Natural killer cell treated with Interleukin-12 subunit alpha and Interleukin-12 subunit beta and Interleukin-15 and Interleukin-18, amount 100 ng/mL, for 72 hours (primary cell): ENCODE measurements around the gene TMEM270. TPM values are rescaled to one million over a fixed set of nuclear protein-coding genes. Genes with fewer than 3 reads are reported as not detected.
"Not testable (repeated sequence)": the region's sequence is repeated elsewhere in the genome, so short reads cannot be mapped to it uniquely, and the experiment has no call there.

ENCODE experiments used
- ATAC-seq, 2 donors: fragments of 150-1000 bp; cut with Tn5 transposase in 1 of 2; sonication (Bioruptor Pico), chemical (Tn5 transposase) in 1 of 2; 2 replicates each; pipeline ENCODE4 v1.10.0; 2021
- DNase-seq: peaks from one replicate; pipeline ENCODE4 v3.0.0; 2022; ENCODE audit warnings: low spot score
- H3K27ac Mint-ChIP-seq, 2 donors: 1 replicate in 1 of 2; 2 replicates in 1 of 2; pipeline ENCODE4 v1.8.0; 2022; ENCODE audit warnings: mixed read lengths in 2 of 2, mild to moderate bottlenecking in 1 of 2, moderate library complexity in 1 of 2
- H3K27me3 Mint-ChIP-seq, 2 donors: 1 replicate in 1 of 2; 2 replicates in 1 of 2; pipeline ENCODE4 v1.8.0; 2022; ENCODE audit warnings: mixed read lengths in 2 of 2
- H3K36me3 Mint-ChIP-seq: one replicate; pipeline ENCODE4 v1.8.0; 2022; ENCODE audit warnings: mixed read lengths
- H3K4me1 Mint-ChIP-seq, 2 donors: 1 replicate in 1 of 2; 2 replicates in 1 of 2; pipeline ENCODE4 v1.8.0; 2022; ENCODE audit warnings: low read depth in 2 of 2, mixed read lengths in 2 of 2, mild to moderate bottlenecking in 1 of 2
- H3K4me3 Mint-ChIP-seq: one replicate; pipeline ENCODE4 v1.8.0; 2022; ENCODE audit warnings: mixed read lengths
- H3K9me3 Mint-ChIP-seq: 2 replicates; pipeline ENCODE4 v1.8.0; 2022; ENCODE audit warnings: mixed read lengths
- total RNA-seq, 2 donors: library from RNA; stranded (reverse); gene quantifications; one replicate each; pipeline ENCODE4 v1.2.3, GENCODE V29; 2022

Gene TMEM270
- total RNA-seq, 2 donors from 2014 or later: not detected

GRCh38 chr7:73828972-73829371 lies 32.0 kb upstream of the TMEM270 start:
- Mint-ChIP-seq H3K36me3 (no peaks in the 10 kb centered on the region), H3K4me1 (peaks cover 18 to 21% of the 10 kb centered on the region in 2 donors), H3K9me3 (no peaks in the 10 kb centered on the region), H3K27me3 (peaks cover 26 to 31% of the 10 kb centered on the region in 2 donors), H3K4me3 (no peak overlapping the region), H3K27ac (no peak overlapping the region)
- ATAC-seq: no peak
- no peak for DNase-seq

GRCh38 chr7:73829505-73829904 lies 31.5 kb upstream of the TMEM270 start:
- no peak for ATAC-seq
- DNase-seq: peak; percentile 49

GRCh38 chr7:73829921-73830680 lies 30.9 kb upstream of the TMEM270 start:
- Mint-ChIP-seq H3K4me3 (no peak overlapping the region), H3K27ac (no peak overlapping the region), H3K9me3 (no peaks in the 10 kb centered on the region), H3K27me3 (peaks cover 26 to 31% of the 10 kb centered on the region in 2 donors), H3K36me3 (no peaks in the 10 kb centered on the region), H3K4me1 (peaks cover 18 to 21% of the 10 kb centered on the region in 2 donors)
- no peak for ATAC-seq
- DNase-seq: peak; percentile 38

More at GRCh38 chr7:73829505-73829904, 31.5 kb upstream of the TMEM270 start:
- H3K27ac Mint-ChIP-seq: no peak overlapping the region
- no peaks in the 10 kb centered on the region for H3K36me3 Mint-ChIP-seq
- peaks cover 18 to 21% of the 10 kb centered on the region in 2 donors for H3K4me1 Mint-ChIP-seq
- H3K27me3 Mint-ChIP-seq: peaks cover 26 to 31% of the 10 kb centered on the region in 2 donors
- H3K4me3 Mint-ChIP-seq: no peak overlapping the region
- no peaks in the 10 kb centered on the region for H3K9me3 Mint-ChIP-seq

- Mint-ChIP-seq H3K27ac (no peak within 1 kb of the TSS), H3K9me3 (no peaks in the 10 kb centered on the region), H3K4me3 (no peak within 1 kb of the TSS), H3K4me1 (peaks cover 18 to 21% of the 10 kb centered on the region in 2 donors), H3K27me3 (peaks cover 26 to 31% of the 10 kb centered on the region in 2 donors), H3K36me3 (no peaks in the 10 kb centered on the region)
- peak; percentile 44 for DNase-seq
- peak in 1 of 2 donors; percentile 21 for ATAC-seq
These were observed 30.0 kb upstream of the TMEM270 start, which contains the start of gene CLDN4 for GRCh38 chr7:73830681-73831583. Gene CLDN4 (plus strand): TSS chr7:73830996. CDS start chr7:73831202, 206 bp downstream.

GRCh38 chr7:73831584-73831833 lies 29.4 kb upstream of the TMEM270 start:
- ATAC-seq: no peak
- H3K4me1 Mint-ChIP-seq: peaks cover 18 to 21% of the 10 kb centered on the region in 2 donors
- H3K4me3 Mint-ChIP-seq: no peak overlapping the region
- no peak overlapping the region for H3K27ac Mint-ChIP-seq
- no peak for DNase-seq
- peaks cover 23 to 28% of the 10 kb centered on the region in 2 donors for H3K27me3 Mint-ChIP-seq
- H3K36me3 Mint-ChIP-seq: no peaks in the 10 kb centered on the region
- no peaks in the 10 kb centered on the region for H3K9me3 Mint-ChIP-seq

- ATAC-seq (no peak), DNase-seq (peak; percentile 18)
- H3K36me3 Mint-ChIP-seq: no peaks in the 10 kb centered on the region
- peaks cover 14 to 16% of the 10 kb centered on the region in 2 donors for H3K4me1 Mint-ChIP-seq
- peaks cover 18 to 23% of the 10 kb centered on the region in 2 donors for H3K27me3 Mint-ChIP-seq
- no peak overlapping the region for H3K27ac Mint-ChIP-seq
- H3K9me3 Mint-ChIP-seq: no peaks in the 10 kb centered on the region
- no peak overlapping the region for H3K4me3 Mint-ChIP-seq
These were observed 28.9 kb upstream of the TMEM270 start for GRCh38 chr7:73831834-73832651.

GRCh38 chr7:73832806-73833205 lies 28.2 kb upstream of the TMEM270 start:
- Mint-ChIP-seq H3K9me3 (no peaks in the 10 kb centered on the region), H3K4me1 (peaks cover 6 to 9% of the 10 kb centered on the region in 2 donors), H3K36me3 (no peaks in the 10 kb centered on the region), H3K4me3 (no peak overlapping the region), H3K27me3 (peaks cover 10 to 16% of the 10 kb centered on the region in 2 donors), H3K27ac (no peak overlapping the region)
- peak; percentile 20 for DNase-seq
- ATAC-seq: no peak

- Mint-ChIP-seq H3K4me3 (no peak overlapping the region), H3K27me3 (peaks cover 8 to 15% of the 10 kb centered on the region in 2 donors), H3K36me3 (no peaks in the 10 kb centered on the region), H3K9me3 (no peaks in the 10 kb centered on the region), H3K4me1 (peaks cover 3 to 9% of the 10 kb centered on the region in 2 donors), H3K27ac (no peak overlapping the region)
- ATAC-seq (no peak), DNase-seq (peak; percentile 47)
These were observed 27.6 kb upstream of the TMEM270 start for GRCh38 chr7:73833251-73833919.

GRCh38 chr7:73834626-73835191 lies 26.2 kb upstream of the TMEM270 start:
- H3K9me3 Mint-ChIP-seq: no peaks in the 10 kb centered on the region
- no peak overlapping the region for H3K27ac Mint-ChIP-seq
- no peaks in the 10 kb centered on the region for H3K36me3 Mint-ChIP-seq
- peaks cover 0 to 2% of the 10 kb centered on the region in 2 donors for H3K4me1 Mint-ChIP-seq
- ATAC-seq (no peak), DNase-seq (peak; percentile 37)
- H3K27me3 Mint-ChIP-seq: peaks cover 3% of the 10 kb centered on the region in 2 donors
- no peak overlapping the region for H3K4me3 Mint-ChIP-seq

GRCh38 chr7:73837167-73837566 lies 23.8 kb upstream of the TMEM270 start:
- not testable (repeated sequence) for DNase-seq, ATAC-seq, H3K4me1 Mint-ChIP-seq, H3K36me3 Mint-ChIP-seq, H3K27ac Mint-ChIP-seq, H3K27me3 Mint-ChIP-seq, H3K4me3 Mint-ChIP-seq, H3K9me3 Mint-ChIP-seq

GRCh38 chr7:73838642-73839041 lies 22.3 kb upstream of the TMEM270 start:
- H3K36me3 Mint-ChIP-seq: no peaks in the 10 kb centered on the region
- ATAC-seq (no peak), DNase-seq (peak; percentile 26)
- peaks cover 0 to 4% of the 10 kb centered on the region in 2 donors for H3K4me1 Mint-ChIP-seq
- H3K27me3 Mint-ChIP-seq: no peaks in the 10 kb centered on the region
- H3K4me3 Mint-ChIP-seq: no peak overlapping the region
- no peaks in the 10 kb centered on the region for H3K9me3 Mint-ChIP-seq
- H3K27ac Mint-ChIP-seq: no peak overlapping the region

- DNase-seq (peak; percentile 42), ATAC-seq (no peak)
- Mint-ChIP-seq H3K4me1 (peaks cover 0 to 4% of the 10 kb centered on the region in 2 donors), H3K27me3 (no peaks in the 10 kb centered on the region), H3K27ac (no peak overlapping the region), H3K36me3 (no peaks in the 10 kb centered on the region), H3K9me3 (no peaks in the 10 kb centered on the region), H3K4me3 (no peak overlapping the region)
These were observed 21.7 kb upstream of the TMEM270 start for GRCh38 chr7:73839290-73839689.
